ENCODE measurements around the gene MTHFD1L. TPM values are rescaled to one million over a fixed set of nuclear protein-coding genes. Genes with fewer than 3 reads are reported as not detected.

Gene MTHFD1L
- total and polyA plus RNA-seq, 2 of the 8 experiments (the other 6 are each of a cell fraction or from before 2014, with no cell fraction given), result 29.2 to 105 TPM

DNA sequence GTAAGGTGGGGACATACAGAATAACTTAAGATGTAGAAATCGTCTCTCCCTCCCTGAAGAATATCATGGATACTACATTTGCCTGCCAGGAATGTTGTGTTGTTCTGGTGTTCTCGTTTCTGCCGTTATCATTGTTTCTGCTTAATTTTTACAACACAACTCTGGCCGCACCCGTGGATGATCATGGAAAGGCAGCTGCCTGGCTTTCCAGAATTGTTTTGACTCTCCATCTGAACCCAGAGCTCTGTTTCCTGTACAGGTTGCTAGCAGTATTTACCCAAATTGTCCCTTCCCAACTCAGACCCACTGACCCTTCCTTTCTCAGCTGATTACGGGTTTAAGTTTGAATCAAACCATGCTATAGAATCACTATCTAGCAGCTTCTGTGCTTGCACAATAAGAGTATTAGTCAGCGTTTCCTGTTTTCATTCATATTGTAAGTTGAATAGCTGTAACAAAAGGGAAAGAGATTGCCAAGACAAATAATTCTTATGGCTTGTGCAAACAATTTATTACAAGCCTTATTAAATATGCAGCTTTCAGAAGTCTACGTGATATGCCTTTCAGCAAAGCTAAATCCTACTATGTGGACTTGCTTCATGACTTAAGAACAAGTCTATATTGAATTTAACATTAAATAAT, 139.0 kb downstream of the MTHFD1L start:
- Histone ChIP-seq H2BK12ac (ENCODE audit: low read depth, low read length) (no peak overlapping the region), H4K8ac (ENCODE audit: extremely low read depth, insufficient read depth, low read length) (no peak overlapping the region), H2AFZ (ENCODE audit: low read length) (no peak overlapping the region), H3K14ac (ENCODE audit: insufficient read length) (no peak overlapping the region), H4K20me1 (replicated peaks in 1 of 2; ENCODE audit: control insufficient read depth in 1 of 2, insufficient read depth in 2 of 2, low read length in 2 of 2) (no peaks in the 10 kb centered on the region), H3K4me1 (replicated peaks in 1 of 4; ENCODE audit: control insufficient read depth in 3 of 4, insufficient read depth in 4 of 4, low read length in 3 of 4) (peaks cover 0 to 12% (median 5%) of the 10 kb centered on the region in 4 experiments; a peak in 5 of 7 replicates), H3K79me1 (ENCODE audit: low read depth, low read length) (no peaks in the 10 kb centered on the region), H3K4ac (replicated peaks; ENCODE audit: insufficient read length, low read depth, low read length) (no peak overlapping the region), H2BK15ac (ENCODE audit: low read length) (no peak overlapping the region), H3K9me3 (ENCODE audit: insufficient read depth in 2 of 2, low read depth in 1 of 2, low read length in 1 of 2) (no peaks in the 10 kb centered on the region), H2BK5ac (ENCODE audit: low read depth, low read length) (no peak overlapping the region), H3K23ac (ENCODE audit: insufficient read length) (no peak overlapping the region), H3K27me3 (replicated peaks in 1 of 4; ENCODE audit: control insufficient read depth in 3 of 4, extremely low read depth in 1 of 4, insufficient read depth in 3 of 4, low read length in 3 of 4) (no peaks in the 10 kb centered on the region), H3K18ac (ENCODE audit: extremely low read depth, low read length) (no peak overlapping the region), H4K91ac (replicated peaks; ENCODE audit: insufficient read length, low read length) (no peak overlapping the region), H2BK120ac (replicated peaks; ENCODE audit: low read depth, low read length) (no peak overlapping the region), H3K27ac (ENCODE audit: low read depth, low read length) (no peak overlapping the region), H2AK5ac (ENCODE audit: low read depth, low read length) (no peak overlapping the region), H2BK20ac (ENCODE audit: low read length) (no peak overlapping the region), H3K4me3 (ENCODE audit: extremely low read depth in 1 of 4, insufficient read depth in 2 of 4, low read depth in 3 of 4, low read length in 4 of 4) (no peak overlapping the region), H3K56ac (replicated peaks; ENCODE audit: insufficient read length, low read depth, low read length) (no peak overlapping the region), H3K36me3 (ENCODE audit: control insufficient read depth in 2 of 4, insufficient read depth in 4 of 4, low read length in 3 of 4) (no peaks in the 10 kb centered on the region), H3K9ac (replicated peaks in 1 of 4; ENCODE audit: extremely low read depth in 1 of 4, low read depth in 3 of 4, low read length in 3 of 4) (no peak overlapping the region), H4K5ac (ENCODE audit: insufficient read length, low read depth, low read length) (no peak overlapping the region), H3K23me2 (ENCODE audit: low read depth, low read length) (0 out of 2 replicates have a peak, but pooled peaks cover 3% of the 10 kb centered on the region), H3K4me2 (ENCODE audit: insufficient read depth in 1 of 2, low read depth in 2 of 2, low read length in 2 of 2) (no peak overlapping the region), H3K79me2 (ENCODE audit: control insufficient read depth in 1 of 2, insufficient read depth in 2 of 2, low read length in 2 of 2) (no peaks in the 10 kb centered on the region)
- POLR2A ChIA-PET (ENCODE audit: partially characterized antibody), result interaction anchor here (0.8 kb wide), 1 partner anchor 10 kb away, joined by 3 read pairs; no protein-coding TSS in a partner anchor
- CTCF ChIA-PET (ENCODE audit: partially characterized antibody), result interaction anchor here (1.3 to 2.1 kb wide), 2 partner anchors 10 to 332 kb away, joined by 3 to 8 read pairs; no protein-coding TSS in a partner anchor
- FAIRE-seq, result no peak
- DNase-seq (ENCODE audit: low read depth in 1 of 2, low spot score in 2 of 2), result no peak
- 85% methylated on average over 8 of the region's 8 CpGs; no CpG with 5 or more reads in 1 of the 2 experiments for whole genome bisulfite sequencing, 2 experiments (ENCODE audit: extremely low coverage in 1 of 2, insufficient coverage in 1 of 2, insufficient read length in 1 of 2, insufficient replicate concordance in 2 of 2, low coverage in 1 of 2, low lambda C conversion rate in 2 of 2, missing lambda C conversion rate in 1 of 2)
- no peak for TF ChIP-seq BCL11A (IDR thresholded peaks at IDR 0.05; ENCODE audit: low read depth in 2 of 2, low read length in 2 of 2)
- TF ChIP-seq, protein P1, sequence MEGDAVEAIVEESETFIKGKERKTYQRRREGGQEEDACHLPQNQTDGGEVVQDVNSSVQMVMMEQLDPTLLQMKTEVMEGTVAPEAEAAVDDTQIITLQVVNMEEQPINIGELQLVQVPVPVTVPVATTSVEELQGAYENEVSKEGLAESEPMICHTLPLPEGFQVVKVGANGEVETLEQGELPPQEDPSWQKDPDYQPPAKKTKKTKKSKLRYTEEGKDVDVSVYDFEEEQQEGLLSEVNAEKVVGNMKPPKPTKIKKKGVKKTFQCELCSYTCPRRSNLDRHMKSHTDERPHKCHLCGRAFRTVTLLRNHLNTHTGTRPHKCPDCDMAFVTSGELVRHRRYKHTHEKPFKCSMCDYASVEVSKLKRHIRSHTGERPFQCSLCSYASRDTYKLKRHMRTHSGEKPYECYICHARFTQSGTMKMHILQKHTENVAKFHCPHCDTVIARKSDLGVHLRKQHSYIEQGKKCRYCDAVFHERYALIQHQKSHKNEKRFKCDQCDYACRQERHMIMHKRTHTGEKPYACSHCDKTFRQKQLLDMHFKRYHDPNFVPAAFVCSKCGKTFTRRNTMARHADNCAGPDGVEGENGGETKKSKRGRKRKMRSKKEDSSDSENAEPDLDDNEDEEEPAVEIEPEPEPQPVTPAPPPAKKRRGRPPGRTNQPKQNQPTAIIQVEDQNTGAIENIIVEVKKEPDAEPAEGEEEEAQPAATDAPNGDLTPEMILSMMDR (IDR thresholded peaks at IDR 0.05; ENCODE audit: control extremely low read depth in 1 of 3, insufficient read depth in 1 of 3, low read depth in 1 of 3, low read length in 3 of 3), result no peak
- no peak for TF ChIP-seq JUND (IDR thresholded peaks at IDR 0.05; ENCODE audit: low read length)
- no peak for TF ChIP-seq RAD21 (IDR thresholded peaks at IDR 0.05 in 1 of 2, conservative IDR thresholded peaks at IDR 0.05 in 1 of 2; ENCODE audit: low read depth in 2 of 2, low read length in 2 of 2)
- TF ChIP-seq SRF (IDR thresholded peaks at IDR 0.05; ENCODE audit: low read depth, low read length), result no peak

All from H1 (cell line).